GM21526 (cell line): ENCODE data around the gene MT1G.
"Not testable (repeated sequence)": the region's sequence is repeated elsewhere in the genome, so short reads cannot be mapped to it uniquely, and the experiment has no call there.

Source experiments
- ATAC-seq: cut with Tn5 transposase; IDR thresholded peaks from one replicate; pipeline ENCODE4 v1.9.1; 2021; ENCODE audit warnings: moderate library complexity; ENCODE audit not compliant: unreplicated experiment, low FRiP score

The MT1G gene

DNA sequence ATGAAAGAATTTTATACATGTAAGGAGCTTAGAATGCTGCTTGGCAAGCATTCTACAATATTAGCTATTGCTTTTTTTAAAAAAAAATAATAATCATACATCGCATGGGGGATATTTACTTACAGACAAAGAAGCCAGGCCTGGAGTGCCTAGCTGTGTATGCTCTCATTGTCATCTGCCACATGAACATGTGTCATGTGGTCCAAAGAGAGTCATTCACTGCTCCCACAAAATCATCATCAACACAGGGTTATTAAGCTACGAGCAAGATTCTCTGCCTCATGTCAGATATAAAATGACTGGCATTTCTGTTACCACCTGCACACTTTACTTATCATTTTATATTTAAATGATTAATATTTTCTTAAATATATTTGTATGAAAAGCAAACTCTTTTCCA is 44.2 kb downstream of the MT1G start:
- ATAC-seq: no peak

DNA sequence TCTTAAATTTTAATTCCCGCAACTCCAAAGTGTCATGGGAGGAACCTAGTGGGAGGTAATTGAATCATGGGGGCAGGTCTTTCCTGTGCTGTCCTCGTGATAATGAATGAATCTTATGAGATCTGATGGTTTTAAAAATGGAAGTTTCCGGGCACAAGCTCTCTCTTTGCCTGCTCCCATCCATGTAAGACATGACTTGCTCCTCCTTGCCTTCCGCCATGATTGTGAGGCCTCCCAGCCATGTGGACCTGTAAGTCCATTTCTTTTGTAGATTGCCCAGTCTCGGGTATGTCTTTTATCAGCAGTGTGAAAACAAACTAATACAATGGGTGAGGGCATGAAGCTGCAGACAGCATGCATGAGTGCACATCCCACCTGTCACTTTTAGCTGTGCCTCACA is 44.7 kb downstream of the MT1G start:
- not testable (repeated sequence) for ATAC-seq

DNA sequence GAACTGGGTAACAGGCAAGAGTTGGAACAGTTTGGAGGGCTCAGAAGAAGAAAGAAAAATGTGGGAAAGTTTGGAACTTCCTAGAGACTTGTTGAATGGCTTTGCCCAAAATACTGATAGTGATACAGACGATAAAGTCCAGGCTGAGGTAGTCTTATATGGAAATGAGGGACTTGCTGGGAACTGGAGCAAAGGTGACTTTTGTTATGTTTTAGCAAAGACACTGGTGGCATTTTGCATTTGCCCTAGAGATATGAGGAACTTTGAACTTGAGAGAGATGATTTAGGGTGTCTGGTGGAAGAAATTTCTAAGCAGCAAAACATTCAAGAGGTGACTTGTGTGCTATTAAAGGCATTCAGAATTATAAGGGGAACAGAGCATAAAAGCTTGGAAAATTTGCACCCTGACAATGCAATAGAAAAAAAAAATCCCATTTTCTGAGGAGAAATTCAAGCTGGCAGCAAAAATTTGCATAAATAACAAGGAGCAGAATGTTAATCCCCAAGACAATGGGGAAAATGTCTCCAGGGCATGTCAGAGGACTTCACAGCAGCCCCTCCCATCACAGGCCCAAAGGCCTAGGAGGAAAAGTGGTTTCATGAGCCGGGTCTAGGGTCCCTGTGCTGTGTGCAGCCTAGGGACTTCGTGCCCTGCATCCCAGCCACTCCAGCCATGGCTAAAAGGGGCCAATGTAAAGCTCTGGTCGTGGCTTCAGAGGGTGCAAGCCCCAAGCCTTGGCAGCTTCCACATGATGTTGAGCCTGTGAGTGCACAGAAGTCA is 46.0 kb downstream of the MT1G start:
- ATAC-seq: not testable (repeated sequence)

DNA sequence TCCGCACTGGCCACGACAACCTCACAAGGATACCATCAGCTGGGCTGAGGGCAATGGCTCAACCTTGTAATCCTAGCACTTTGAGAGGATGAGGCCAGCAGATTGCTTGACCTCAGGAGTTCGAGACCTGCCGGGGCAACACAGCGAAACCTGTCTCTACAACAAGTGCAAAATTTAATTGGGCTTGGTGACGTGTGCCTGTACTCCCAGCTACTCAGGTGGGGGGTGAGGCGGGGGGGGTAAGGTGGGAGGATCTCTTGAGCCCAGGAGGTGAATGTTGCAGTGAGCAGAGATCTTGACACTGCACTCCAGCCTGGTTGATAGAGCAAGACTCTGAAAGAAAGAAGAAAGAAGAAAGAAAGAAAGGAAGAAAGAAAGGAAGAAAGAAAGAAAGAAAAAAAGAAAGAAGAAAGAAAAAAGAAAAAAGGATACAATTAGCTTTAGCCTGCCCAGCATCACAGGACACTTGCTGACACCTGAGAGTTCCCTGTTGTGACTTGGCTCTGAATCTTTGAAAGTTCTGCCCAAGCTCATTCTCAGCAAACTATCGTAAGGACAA is 47.4 kb downstream of the MT1G start:
- ATAC-seq: no peak

DNA sequence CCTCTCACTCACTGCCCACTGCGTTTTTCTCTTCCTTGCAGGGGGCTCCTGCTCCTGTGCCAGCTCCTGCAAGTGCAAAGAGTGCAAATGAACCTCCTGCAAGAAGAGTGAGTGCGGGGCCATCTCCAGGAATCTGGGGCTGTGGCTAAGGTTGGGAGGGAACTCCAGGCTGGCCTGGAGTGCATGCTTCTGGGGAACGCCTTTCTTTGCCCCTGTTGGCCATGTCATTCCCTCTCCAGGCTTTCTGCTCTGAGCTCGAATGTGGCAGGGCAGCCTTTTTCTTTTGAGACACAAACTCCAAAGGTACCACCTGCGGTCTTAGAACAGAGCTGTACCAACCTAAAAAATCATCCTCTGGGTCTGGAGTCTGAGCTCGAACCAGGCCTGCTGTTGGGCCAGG is 49.7 kb downstream of the MT1G start:
- no peak for ATAC-seq

DNA sequence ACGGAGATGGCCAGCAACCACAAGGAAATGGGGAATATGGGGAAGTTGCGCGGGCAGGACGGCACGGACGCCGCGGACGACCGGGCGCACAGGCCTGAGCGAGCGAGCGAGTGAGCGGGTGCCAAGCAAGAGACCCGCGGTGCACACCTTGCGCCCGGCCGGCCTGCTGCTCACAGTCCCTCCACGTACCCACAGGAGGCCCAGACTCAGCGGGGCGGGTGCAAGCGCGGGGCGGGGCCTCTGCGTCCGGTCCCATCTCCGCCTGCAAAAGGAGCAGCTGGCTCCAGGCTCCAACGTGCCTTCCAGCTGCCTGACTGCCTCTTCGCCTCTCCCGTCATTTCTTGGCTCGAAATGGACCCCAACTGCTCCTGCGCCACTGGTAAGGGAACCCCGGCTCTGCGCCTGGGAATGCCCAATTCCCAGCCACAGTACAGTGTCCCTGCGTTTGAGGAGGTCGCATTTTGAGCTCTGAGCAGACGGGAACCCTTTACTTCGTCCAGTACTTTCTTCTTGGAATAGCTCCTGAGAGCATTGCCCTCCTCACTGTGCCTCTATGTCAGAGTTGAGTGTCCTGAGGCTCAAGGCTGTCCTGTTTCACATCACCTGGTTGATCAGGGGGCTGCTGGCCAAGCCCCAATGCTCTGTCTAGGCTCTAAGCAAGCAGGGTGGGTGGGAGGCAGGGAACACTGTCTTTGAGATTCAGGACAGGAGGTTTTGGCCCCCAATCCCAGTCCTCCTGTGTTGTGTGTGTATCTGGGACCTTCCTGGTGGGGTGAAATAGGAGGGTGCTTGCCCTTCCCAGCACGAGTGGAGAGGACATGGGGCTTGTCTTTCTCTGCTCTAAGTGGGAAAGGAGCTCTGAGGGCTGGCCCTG is 50.4 kb downstream of the MT1G start:
- ATAC-seq: no peak
